Activated naive CD8-positive, alpha-beta T cell (primary cell): ENCODE measurements around the gene MYO1E.
A peak's percentile ranks its signal among the peaks of the same experiment; 100 is the strongest.

Experiments
- H3K27ac Mint-ChIP-seq: one replicate; pipeline ENCODE4 v1.8.0; 2021; ENCODE audit warnings: mixed read lengths
- H3K27me3 Mint-ChIP-seq: one replicate; pipeline ENCODE4 v1.8.0; 2021; ENCODE audit warnings: mixed read lengths
- H3K36me3 Mint-ChIP-seq: one replicate; pipeline ENCODE4 v1.8.0; 2021; ENCODE audit warnings: mixed read lengths
- H3K4me1 Mint-ChIP-seq: one replicate; pipeline ENCODE4 v1.8.0; 2021; ENCODE audit warnings: low read depth, mixed read lengths
- H3K4me3 Mint-ChIP-seq: one replicate; pipeline ENCODE4 v1.8.0; 2021; ENCODE audit warnings: mild to moderate bottlenecking, mixed read lengths
- H3K9me3 Mint-ChIP-seq: one replicate; pipeline ENCODE4 v1.8.0; 2021; ENCODE audit warnings: low read depth, mixed read lengths

Gene MYO1E

GRCh38 chr15:59373215-59373614 is 544 bp upstream of the MYO1E start:
- Mint-ChIP-seq H3K27ac (no peak overlapping the region), H3K4me1 (peaks cover 16% of the 10 kb centered on the region), H3K36me3 (no peaks in the 10 kb centered on the region), H3K4me3 (peak overlapping the region; percentile 90), H3K27me3 (peaks cover 28% of the 10 kb centered on the region), H3K9me3 (no peaks in the 10 kb centered on the region)

- H3K4me1 Mint-ChIP-seq = peaks cover 16% of the 10 kb centered on the region
- no peaks in the 10 kb centered on the region for H3K9me3 Mint-ChIP-seq
- H3K4me3 Mint-ChIP-seq = peak overlapping the region; percentile 94
- H3K36me3 Mint-ChIP-seq = no peaks in the 10 kb centered on the region
- H3K27me3 Mint-ChIP-seq = peaks cover 34% of the 10 kb centered on the region
- H3K27ac Mint-ChIP-seq = no peak overlapping the region
Observed at GRCh38 chr15:59371458-59372351, 966 bp downstream of the MYO1E start.

DNA sequence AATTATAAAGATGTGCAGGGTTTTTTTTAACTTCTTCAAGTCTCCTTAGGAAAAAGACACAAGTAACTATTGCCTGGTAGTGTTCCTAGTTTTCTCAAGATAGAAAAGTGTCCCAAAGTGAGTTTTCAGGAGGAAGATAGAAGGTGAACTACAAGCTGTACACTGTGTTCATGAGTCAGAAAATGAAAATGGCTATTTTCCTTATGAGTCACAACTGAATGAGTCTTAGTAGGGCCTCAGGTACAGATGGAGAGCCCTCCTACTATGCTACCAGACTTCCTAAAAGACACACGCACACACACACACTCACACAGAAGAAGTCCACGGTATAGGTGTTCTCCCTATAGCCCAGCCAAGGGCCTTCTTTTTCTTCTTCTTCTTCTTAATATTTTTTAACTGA is 3.1 kb downstream of the MYO1E start:
- no peaks in the 10 kb centered on the region for H3K36me3 Mint-ChIP-seq
- peaks cover 34% of the 10 kb centered on the region for H3K27me3 Mint-ChIP-seq
- no peaks in the 10 kb centered on the region for H3K9me3 Mint-ChIP-seq
- H3K4me3 Mint-ChIP-seq = no peak overlapping the region
- H3K4me1 Mint-ChIP-seq = peaks cover 16% of the 10 kb centered on the region
- no peak overlapping the region for H3K27ac Mint-ChIP-seq

DNA sequence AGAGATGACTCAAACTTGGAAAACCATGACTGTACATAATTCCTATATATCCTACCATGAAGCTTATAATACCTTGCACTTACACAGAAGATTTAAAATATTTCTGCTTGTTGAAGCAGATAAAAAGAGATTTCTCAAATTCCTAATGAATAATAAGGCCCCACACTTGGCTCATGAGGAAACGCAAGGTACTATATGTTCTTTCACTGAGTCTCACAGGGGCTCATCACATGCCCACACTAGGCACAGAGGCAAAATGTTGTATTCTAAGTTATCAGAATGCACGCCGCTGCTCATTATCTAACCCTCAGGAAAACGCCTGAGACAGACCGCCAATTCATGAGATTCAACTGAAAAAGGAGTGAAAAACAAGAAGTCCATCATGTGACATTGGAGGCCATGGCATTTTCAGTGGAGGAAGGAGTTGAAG is 5.6 kb downstream of the MYO1E start:
- no peak overlapping the region for H3K27ac Mint-ChIP-seq
- H3K9me3 Mint-ChIP-seq = no peaks in the 10 kb centered on the region
- H3K36me3 Mint-ChIP-seq = no peaks in the 10 kb centered on the region
- H3K27me3 Mint-ChIP-seq = peaks cover 27% of the 10 kb centered on the region
- H3K4me1 Mint-ChIP-seq = peaks cover 9% of the 10 kb centered on the region
- H3K4me3 Mint-ChIP-seq = no peak overlapping the region

DNA sequence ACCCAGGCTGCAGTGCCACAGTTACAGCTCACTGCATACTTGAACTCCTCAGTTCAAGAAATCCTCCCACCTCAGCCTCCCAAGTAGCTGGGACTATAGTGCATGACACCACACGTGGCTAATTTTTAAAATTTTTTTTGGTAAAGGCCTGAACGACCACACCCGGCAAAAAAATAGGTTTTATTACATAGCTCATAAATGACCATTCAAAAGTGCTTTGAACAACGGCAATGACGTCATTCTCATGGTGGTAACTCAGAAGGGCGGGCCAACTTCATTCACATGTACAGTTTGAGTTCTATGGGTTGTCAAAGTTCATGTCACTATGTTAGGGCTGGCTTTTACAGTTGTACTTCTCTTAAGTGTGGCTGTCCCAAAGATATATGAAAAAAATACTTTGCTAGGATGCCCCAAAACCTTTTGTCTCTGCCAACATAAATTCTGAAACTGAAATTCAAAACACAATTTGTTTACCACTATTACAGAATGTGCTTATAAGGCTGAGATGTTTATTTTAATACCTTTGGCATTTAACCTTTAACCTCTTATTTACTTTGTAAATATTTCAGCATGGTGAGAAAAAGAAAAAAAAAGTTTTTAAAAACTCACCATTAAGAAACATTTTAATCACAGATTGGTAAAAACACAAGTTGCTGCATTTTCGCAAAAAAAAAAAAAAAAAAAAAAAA is 6.2 kb downstream of the MYO1E start:
- Mint-ChIP-seq H3K9me3 (no peaks in the 10 kb centered on the region), H3K27ac (no peak overlapping the region), H3K4me1 (peaks cover 9% of the 10 kb centered on the region), H3K4me3 (no peak overlapping the region), H3K27me3 (peaks cover 27% of the 10 kb centered on the region), H3K36me3 (no peaks in the 10 kb centered on the region)

DNA sequence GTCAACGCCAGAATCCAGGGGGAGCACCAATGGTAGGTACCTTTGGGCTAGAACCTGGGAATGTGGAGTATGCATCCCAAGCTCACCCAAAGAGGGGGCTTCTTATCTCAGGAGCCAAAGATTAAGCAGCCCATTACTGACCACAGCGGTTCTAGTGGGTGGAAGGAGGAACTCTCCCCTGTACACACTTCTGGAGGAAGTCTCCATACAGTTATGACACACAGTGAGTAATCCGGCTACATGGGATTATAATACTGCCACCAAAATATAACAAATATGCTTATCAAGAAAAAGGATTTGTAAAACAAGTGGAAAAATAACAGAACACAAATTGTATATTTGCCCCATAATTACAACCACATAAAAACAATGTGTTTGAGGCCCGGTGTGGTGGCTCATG is 8.4 kb downstream of the MYO1E start:
- H3K9me3 Mint-ChIP-seq = no peaks in the 10 kb centered on the region
- no peaks in the 10 kb centered on the region for H3K4me1 Mint-ChIP-seq
- no peak overlapping the region for H3K27ac Mint-ChIP-seq
- H3K4me3 Mint-ChIP-seq = no peak overlapping the region
- H3K27me3 Mint-ChIP-seq = peaks cover 18% of the 10 kb centered on the region
- no peaks in the 10 kb centered on the region for H3K36me3 Mint-ChIP-seq

DNA sequence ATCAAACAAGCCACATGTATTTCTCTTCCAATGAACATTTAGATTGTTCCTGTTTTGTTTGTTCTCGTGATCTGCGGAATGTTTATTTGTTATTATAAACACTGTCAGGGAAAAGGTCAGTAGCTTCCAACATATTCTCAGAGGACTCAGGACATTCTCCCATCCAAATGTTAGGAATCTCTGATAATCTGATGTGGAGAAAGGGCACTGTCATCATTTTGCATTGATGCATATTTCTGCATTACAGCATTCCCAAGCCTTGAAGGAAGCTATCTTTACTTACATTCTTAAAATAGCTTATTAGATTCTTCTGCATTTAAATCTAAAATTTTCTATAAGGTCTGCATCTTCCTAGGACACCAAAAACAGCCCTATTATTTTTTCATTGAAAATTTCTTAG is 10.3 kb downstream of the MYO1E start:
- H3K4me3 Mint-ChIP-seq = no peak overlapping the region
- no peak overlapping the region for H3K27ac Mint-ChIP-seq
- H3K9me3 Mint-ChIP-seq = no peaks in the 10 kb centered on the region

DNA sequence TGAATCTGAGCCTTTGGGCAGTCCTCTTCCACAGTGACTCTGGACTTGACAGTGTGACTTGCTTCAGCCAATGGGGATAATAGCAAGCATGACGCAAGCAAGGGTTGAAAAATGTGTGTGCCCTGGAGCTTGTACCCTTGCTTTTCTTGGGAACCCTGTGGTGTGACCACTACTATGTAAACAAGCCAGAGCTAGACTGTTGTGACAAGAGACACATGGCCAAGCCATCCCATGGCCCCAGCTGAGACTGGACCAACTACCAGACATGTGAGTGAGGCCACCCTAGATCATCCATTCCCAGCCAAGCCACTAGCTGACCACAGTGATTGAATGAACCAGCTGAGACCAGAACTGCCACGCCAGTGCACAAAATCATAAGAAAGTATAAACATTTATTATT is 11.8 kb downstream of the MYO1E start:
- peaks cover 5% of the 10 kb centered on the region for H3K27me3 Mint-ChIP-seq

More for the DNA sequence above, 10.3 kb downstream of the MYO1E start:
- H3K36me3 Mint-ChIP-seq = no peaks in the 10 kb centered on the region
- H3K27me3 Mint-ChIP-seq = peaks cover 9% of the 10 kb centered on the region
- no peaks in the 10 kb centered on the region for H3K4me1 Mint-ChIP-seq

GRCh38 chr15:59360305-59360704 is 12.4 kb downstream of the MYO1E start:
- H3K4me1 Mint-ChIP-seq = peaks cover 8% of the 10 kb centered on the region
- H3K9me3 Mint-ChIP-seq = no peaks in the 10 kb centered on the region
- no peaks in the 10 kb centered on the region for H3K36me3 Mint-ChIP-seq
- peaks cover 5% of the 10 kb centered on the region for H3K27me3 Mint-ChIP-seq
- H3K27ac Mint-ChIP-seq = no peak overlapping the region
- H3K4me3 Mint-ChIP-seq = no peak overlapping the region

More for the DNA sequence above, 11.8 kb downstream of the MYO1E start:
- H3K9me3 Mint-ChIP-seq = no peaks in the 10 kb centered on the region
- H3K27ac Mint-ChIP-seq = no peak overlapping the region
- H3K4me3 Mint-ChIP-seq = no peak overlapping the region
- peaks cover 2% of the 10 kb centered on the region for H3K4me1 Mint-ChIP-seq
- H3K36me3 Mint-ChIP-seq = no peaks in the 10 kb centered on the region

DNA sequence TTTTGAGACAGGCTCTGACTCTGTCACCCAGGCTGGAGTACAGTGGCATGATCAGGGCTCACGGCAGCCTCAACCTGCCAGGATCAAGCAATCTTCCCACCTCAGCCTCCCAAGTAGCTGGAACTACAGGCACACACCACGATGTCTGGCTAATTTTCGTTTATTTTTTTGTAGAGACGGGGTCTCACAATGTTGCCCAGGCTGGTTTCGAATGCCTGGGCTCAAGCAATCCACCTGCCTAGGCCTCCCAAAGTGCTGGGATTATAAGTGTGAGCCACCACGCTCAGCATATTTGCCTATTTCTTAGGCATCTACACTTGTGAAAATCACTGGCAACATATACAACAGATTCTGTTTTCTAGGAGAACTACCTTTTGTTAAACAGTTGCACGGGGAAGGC is 16.9 kb downstream of the MYO1E start:
- H3K4me3 Mint-ChIP-seq = no peak overlapping the region
- H3K27ac Mint-ChIP-seq = no peak overlapping the region
- peaks cover 34% of the 10 kb centered on the region for H3K4me1 Mint-ChIP-seq

GRCh38 chr15:59354417-59355031 is 18.1 kb downstream of the MYO1E start:
- Mint-ChIP-seq H3K27me3 (no peaks in the 10 kb centered on the region), H3K4me3 (peak overlapping the region; percentile 50), H3K36me3 (no peaks in the 10 kb centered on the region), H3K4me1 (peaks cover 44% of the 10 kb centered on the region), H3K27ac (peak overlapping the region; percentile 30), H3K9me3 (no peaks in the 10 kb centered on the region)

More for the DNA sequence above, 16.9 kb downstream of the MYO1E start:
- no peaks in the 10 kb centered on the region for H3K9me3 Mint-ChIP-seq
- H3K27me3 Mint-ChIP-seq = no peaks in the 10 kb centered on the region
- H3K36me3 Mint-ChIP-seq = no peaks in the 10 kb centered on the region

DNA sequence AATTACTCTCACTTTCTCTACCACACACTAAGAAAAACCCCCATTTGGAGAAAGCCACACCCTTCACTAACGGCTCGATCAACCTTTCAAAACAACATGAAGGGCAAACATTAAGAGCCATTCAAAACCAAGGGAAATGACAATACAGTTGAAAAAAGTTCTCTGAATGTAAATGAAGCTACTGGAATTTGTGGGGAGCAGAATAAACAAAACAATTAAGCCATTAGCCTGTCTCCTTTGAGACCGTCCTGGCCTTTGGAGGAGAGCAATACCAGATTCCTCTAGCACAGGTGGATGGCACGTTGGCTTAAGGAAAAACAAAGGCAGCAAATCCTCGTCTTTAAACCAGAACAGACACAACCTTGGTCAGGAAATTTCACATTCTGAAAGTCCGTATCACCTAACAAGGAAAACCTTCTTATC is 18.7 kb downstream of the MYO1E start:
- Mint-ChIP-seq H3K9me3 (no peaks in the 10 kb centered on the region), H3K4me1 (peaks cover 46% of the 10 kb centered on the region), H3K36me3 (no peaks in the 10 kb centered on the region), H3K27me3 (no peaks in the 10 kb centered on the region), H3K4me3 (peak overlapping the region; percentile 44), H3K27ac (no peak overlapping the region)

GRCh38 chr15:59352683-59353082 is 20.0 kb downstream of the MYO1E start:
- peaks cover 48% of the 10 kb centered on the region for H3K4me1 Mint-ChIP-seq
- H3K27ac Mint-ChIP-seq = no peak overlapping the region
- H3K27me3 Mint-ChIP-seq = no peaks in the 10 kb centered on the region
- no peaks in the 10 kb centered on the region for H3K9me3 Mint-ChIP-seq
- no peaks in the 10 kb centered on the region for H3K36me3 Mint-ChIP-seq
- H3K4me3 Mint-ChIP-seq = no peak overlapping the region

GRCh38 chr15:59352189-59352588 is 20.5 kb downstream of the MYO1E start:
- Mint-ChIP-seq H3K27ac (no peak overlapping the region), H3K9me3 (no peaks in the 10 kb centered on the region), H3K27me3 (no peaks in the 10 kb centered on the region), H3K4me1 (peaks cover 48% of the 10 kb centered on the region), H3K4me3 (no peak overlapping the region), H3K36me3 (no peaks in the 10 kb centered on the region)

DNA sequence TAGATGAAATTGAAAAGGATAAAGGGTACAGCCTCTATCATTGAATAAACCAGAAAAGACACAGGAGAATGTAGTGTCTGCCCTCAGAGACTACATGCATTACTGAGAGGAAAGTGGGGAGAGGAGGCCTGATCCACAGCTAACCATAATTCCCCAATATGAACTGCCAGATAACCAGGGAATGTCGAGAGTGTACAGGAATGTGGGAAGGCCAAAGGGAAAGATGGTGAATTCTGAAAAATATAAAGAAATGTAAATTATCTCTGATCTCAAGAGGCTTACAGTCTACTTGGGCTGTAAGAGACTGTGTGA is 22.3 kb downstream of the MYO1E start:
- peaks cover 40% of the 10 kb centered on the region for H3K4me1 Mint-ChIP-seq
- H3K36me3 Mint-ChIP-seq = no peaks in the 10 kb centered on the region
- H3K27me3 Mint-ChIP-seq = no peaks in the 10 kb centered on the region
- peak overlapping the region; percentile 8 for H3K4me3 Mint-ChIP-seq
- peak overlapping the region; percentile 70 for H3K27ac Mint-ChIP-seq
- no peaks in the 10 kb centered on the region for H3K9me3 Mint-ChIP-seq
